H1 (cell line): ENCODE results near the gene FPR2. TPM values are rescaled to one million over a fixed set of nuclear protein-coding genes. Genes with fewer than 3 reads are reported as not detected.

Experiments
- CTCF ChIA-PET: fragments of 300-600 bp; sonication (Branson Sonifier 250); formaldehyde crosslinking; loops from one replicate; lab custom pipeline; 2021; ENCODE audit not compliant: partially characterized antibody; lab: Charles Lee
- POLR2A ChIA-PET: fragments of 300-600 bp; sonication (Branson Sonifier 250); formaldehyde crosslinking; loops from one replicate; lab custom pipeline; 2021; ENCODE audit warnings: inconsistent platforms; ENCODE audit not compliant: partially characterized antibody; lab: Charles Lee
- DNase-seq, 2 experiments: peaks; one replicate each; pipeline versions ENCODE4 v3.0.0 to v3.0.0-alpha.2; 2010 to 2022; ENCODE audit warnings: low spot score in 2 of 2, low read depth in 1 of 2, mixed read lengths in 1 of 2
- FAIRE-seq: peaks from 2 replicates; lab custom pipeline; 2011; peaks lifted over from hg19 to GRCh38; lab: Jason Lieb, UNC
- H2AFZ ChIP-seq: 2 replicates; pipeline ENCODE4 v1.8.1; 2012; ENCODE audit warnings: low read length, inconsistent platforms
- H2AK5ac ChIP-seq: 2 replicates; pipeline ENCODE4 v1.6.1; 2013; ENCODE audit warnings: low read depth, low read length
- H2BK120ac ChIP-seq: replicated peaks from 2 replicates; pipeline ENCODE3; 2013; ENCODE audit warnings: low read depth, low read length, inconsistent platforms
- H2BK12ac ChIP-seq: 2 replicates; pipeline ENCODE4 v1.6.1; 2013; ENCODE audit warnings: low read depth, low read length
- H2BK15ac ChIP-seq: 2 replicates; pipeline ENCODE4 v1.6.1; 2013; ENCODE audit warnings: low read length
- H2BK20ac ChIP-seq: 2 replicates; pipeline ENCODE4 v1.6.1; 2013; ENCODE audit warnings: low read length
- H2BK5ac ChIP-seq: 2 replicates; pipeline ENCODE4 v1.6.1; 2013; ENCODE audit warnings: low read depth, low read length
- H3K14ac ChIP-seq: 2 replicates; pipeline ENCODE4 v1.6.1; 2013; ENCODE audit warnings: inconsistent platforms; ENCODE audit not compliant: insufficient read length
- H3K18ac ChIP-seq: 2 replicates; pipeline ENCODE4 v1.6.1; 2013; ENCODE audit warnings: low read length; ENCODE audit errors: extremely low read depth
- H3K23ac ChIP-seq: 2 replicates; pipeline ENCODE4 v1.6.1; 2013; ENCODE audit warnings: inconsistent platforms; ENCODE audit not compliant: insufficient read length
- H3K23me2 ChIP-seq: 2 replicates; pipeline ENCODE4 v1.6.1; 2013; ENCODE audit warnings: low read depth, low read length
- H3K27ac ChIP-seq: 2 replicates; pipeline ENCODE4 v1.6.1; 2011; ENCODE audit warnings: low read depth, low read length, inconsistent platforms
- H3K27me3 ChIP-seq, 4 experiments: replicated peaks in 1 of 4; 1 replicate in 1 of 4; 2 replicates in 3 of 4; pipeline versions ENCODE4 v1.6.1 to v1.8.1; 2011 to 2013; ENCODE audit warnings: low read length in 3 of 4, mild to moderate bottlenecking in 3 of 4, inconsistent platforms in 2 of 4, mixed read lengths in 2 of 4, moderate library complexity in 1 of 4; ENCODE audit not compliant: control insufficient read depth in 3 of 4, insufficient read depth in 3 of 4; ENCODE audit errors: extremely low read depth in 1 of 4
- H3K36me3 ChIP-seq, 4 experiments: 2 replicates each; pipeline versions ENCODE4 v1.6.1 to v1.8.1; 2011 to 2013; ENCODE audit warnings: mild to moderate bottlenecking in 4 of 4, low read length in 3 of 4, moderate library complexity in 2 of 4, control low read depth in 1 of 4, inconsistent platforms in 1 of 4; ENCODE audit not compliant: insufficient read depth in 4 of 4, control insufficient read depth in 2 of 4
- H3K4ac ChIP-seq: replicated peaks from 2 replicates; pipeline ENCODE3; 2013; ENCODE audit warnings: low read length, low read depth, mixed read lengths, inconsistent platforms; ENCODE audit not compliant: insufficient read length
- H3K4me1 ChIP-seq, 4 experiments: replicated peaks in 1 of 4; 1 replicate in 1 of 4; 2 replicates in 3 of 4; pipeline versions ENCODE4 v1.6.1 to v1.8.1; 2011 to 2013; ENCODE audit warnings: low read length in 3 of 4, inconsistent platforms in 2 of 4, mixed read lengths in 1 of 4; ENCODE audit not compliant: insufficient read depth in 4 of 4, control insufficient read depth in 3 of 4
- H3K4me2 ChIP-seq, 2 experiments: 2 replicates each; pipeline versions ENCODE4 v1.6.1 to v1.8.1; 2011 to 2013; ENCODE audit warnings: low read depth in 2 of 2, low read length in 2 of 2, control low read depth in 1 of 2, inconsistent platforms in 1 of 2, mild to moderate bottlenecking in 1 of 2; ENCODE audit not compliant: insufficient read depth in 1 of 2
- H3K4me3 ChIP-seq, 4 experiments: fragments of 200-600, 300-600 bp in 1 of 4; sonication (generic), shearing (Covaris generic), sonication (Bioruptor Twin) in 1 of 4; 2 replicates each; pipeline versions ENCODE4 v1.5.1 to v1.8.1; 2011 to 2016; ENCODE audit warnings: low read length in 4 of 4, low read depth in 3 of 4, control low read depth in 2 of 4, inconsistent platforms in 2 of 4, mild to moderate bottlenecking in 2 of 4, mixed read lengths in 1 of 4, moderate library complexity in 1 of 4; ENCODE audit not compliant: insufficient read depth in 2 of 4; ENCODE audit errors: extremely low read depth in 1 of 4
- H3K56ac ChIP-seq: replicated peaks from 2 replicates; pipeline ENCODE3; 2013; ENCODE audit warnings: low read depth, mild to moderate bottlenecking, mixed read lengths, low read length, inconsistent platforms; ENCODE audit not compliant: insufficient read length
- H3K79me1 ChIP-seq: 2 replicates; pipeline ENCODE4 v1.6.1; 2013; ENCODE audit warnings: low read depth, low read length, control low read depth
- H3K79me2 ChIP-seq, 2 experiments: 2 replicates each; pipeline versions ENCODE4 v1.6.1 to v1.8.1; 2012 to 2013; ENCODE audit warnings: low read length in 2 of 2, mild to moderate bottlenecking in 2 of 2, inconsistent platforms in 1 of 2; ENCODE audit not compliant: insufficient read depth in 2 of 2, control insufficient read depth in 1 of 2
- H3K9ac ChIP-seq, 4 experiments: replicated peaks in 1 of 4; 1 replicate in 1 of 4; 2 replicates in 3 of 4; pipeline versions ENCODE4 v1.6.1 to v1.8.1; 2011 to 2013; ENCODE audit warnings: low read depth in 3 of 4, low read length in 3 of 4, control low read depth in 2 of 4, mild to moderate bottlenecking in 2 of 4, moderate library complexity in 2 of 4, inconsistent platforms in 1 of 4; ENCODE audit errors: extremely low read depth in 1 of 4
- H3K9me3 ChIP-seq, 2 experiments: 2 replicates each; pipeline versions ENCODE4 v1.6.1 to v1.8.1; 2012 to 2013; ENCODE audit warnings: mild to moderate bottlenecking in 2 of 2, moderate library complexity in 2 of 2, control low read depth in 1 of 2, inconsistent platforms in 1 of 2, low read depth in 1 of 2, low read length in 1 of 2, mixed read lengths in 1 of 2; ENCODE audit not compliant: insufficient read depth in 2 of 2
- H4K20me1 ChIP-seq, 2 experiments: replicated peaks in 1 of 2; 2 replicates each; pipeline versions ENCODE3 to v1.8.1; 2011 to 2013; ENCODE audit warnings: inconsistent platforms in 2 of 2, low read length in 2 of 2, mild to moderate bottlenecking in 1 of 2; ENCODE audit not compliant: insufficient read depth in 2 of 2, control insufficient read depth in 1 of 2
- H4K5ac ChIP-seq: 2 replicates; pipeline ENCODE4 v1.6.1; 2013; ENCODE audit warnings: low read length, low read depth, mixed read lengths, inconsistent platforms; ENCODE audit not compliant: insufficient read length
- H4K8ac ChIP-seq: 2 replicates; pipeline ENCODE4 v1.8.0; 2013; ENCODE audit warnings: mild to moderate bottlenecking, moderate library complexity, low read length, inconsistent platforms; ENCODE audit not compliant: insufficient read depth; ENCODE audit errors: extremely low read depth
- H4K91ac ChIP-seq: replicated peaks from 2 replicates; pipeline ENCODE3; 2013; ENCODE audit warnings: low read length, mixed read lengths, inconsistent platforms; ENCODE audit not compliant: insufficient read length
- ATF3 ChIP-seq: IDR thresholded peaks from 2 replicates; pipeline ENCODE4 v1.6.1; 2011; ENCODE audit warnings: low read depth, mild to moderate bottlenecking, low read length; ENCODE audit not compliant: insufficient read depth
- BACH1 ChIP-seq: IDR thresholded peaks from 2 replicates; pipeline ENCODE4 v1.6.1; 2012; ENCODE audit warnings: low read length, improper control_type of control experiment
- BCL11A ChIP-seq, 2 experiments: IDR thresholded peaks; one replicate each; pipeline ENCODE4 v1.6.1; 2011; ENCODE audit warnings: low read depth in 2 of 2, low read length in 2 of 2, mild to moderate bottlenecking in 2 of 2
- BRCA1 ChIP-seq: IDR thresholded peaks from 2 replicates; pipeline ENCODE4 v1.6.1; 2012; ENCODE audit warnings: low read depth, low read length, improper control_type of control experiment
- CREB1 ChIP-seq: IDR thresholded peaks from 2 replicates; pipeline ENCODE4 v1.6.1; 2012; ENCODE audit warnings: inconsistent platforms
- GTF2F1 ChIP-seq: IDR thresholded peaks from 2 replicates; pipeline ENCODE4 v1.6.1; 2012; ENCODE audit warnings: low read depth, low read length, improper control_type of control experiment, borderline replicate concordance
- PHF8 ChIP-seq: fragments of 200-600 bp; sonication (generic); conservative IDR thresholded peaks from 2 replicates; pipeline ENCODE4 v1.7.1; 2012; ENCODE audit warnings: low read depth, mild to moderate bottlenecking, inconsistent platforms, low read length, moderate library complexity
- RXRA ChIP-seq: IDR thresholded peaks from 2 replicates; pipeline ENCODE4 v1.6.1; 2011; ENCODE audit warnings: low read depth, mild to moderate bottlenecking, low read length, moderate library complexity; ENCODE audit not compliant: insufficient read depth
- SAP30 ChIP-seq: fragments of 300-600 bp; sonication (generic); IDR thresholded peaks from 2 replicates; pipeline ENCODE4 v1.7.1; 2012; ENCODE audit warnings: low read length, moderate library complexity, mild to moderate bottlenecking, inconsistent platforms; ENCODE audit not compliant: insufficient read depth, insufficient replicate concordance
- SP2 ChIP-seq: IDR thresholded peaks from 2 replicates; pipeline ENCODE4 v1.6.1; 2012; ENCODE audit warnings: mild to moderate bottlenecking, low read length, inconsistent platforms
- SP4 ChIP-seq: IDR thresholded peaks from 2 replicates; pipeline ENCODE4 v1.6.1; 2012; ENCODE audit warnings: low read length, inconsistent platforms
- TAF1 ChIP-seq: IDR thresholded peaks from 2 replicates; pipeline ENCODE4 v1.6.1; 2011; ENCODE audit warnings: mild to moderate bottlenecking, low read depth, low read length
- TCF12 ChIP-seq: IDR thresholded peaks from 2 replicates; pipeline ENCODE4 v1.6.1; 2011; ENCODE audit warnings: low read depth, mild to moderate bottlenecking, low read length
- WGBS, 2 experiments: shearing (Covaris generic) in 1 of 2; methylation state at CpG; one replicate each; pipeline versions ENCODE4 v1.1.6 to v1.1.7; 2013 to 2015; ENCODE audit warnings: low lambda C conversion rate in 2 of 2, mixed read lengths in 2 of 2, inconsistent platforms in 1 of 2, low coverage in 1 of 2, missing lambda C conversion rate in 1 of 2; ENCODE audit not compliant: insufficient replicate concordance in 2 of 2, insufficient coverage in 1 of 2, insufficient read length in 1 of 2; ENCODE audit errors: extremely low coverage in 1 of 2, missing lambda C conversion rate in 1 of 2; 5-methylcytosine and 5-hydroxymethylcytosine counted together
- polyA plus RNA-seq, 7 experiments: library from polyadenylated mRNA; depleted of rRNA in 3 of 7; stranded (reverse) in 5 of 7; unstranded in 2 of 7; fragments of >200 nt in 5 of 7; fragments of 200-250 nt in 2 of 7; gene quantifications; 1 replicate in 5 of 7; 2 replicates in 1 of 7; 4 replicates in 1 of 7; pipeline versions ENCODE4 v1.2.1 to v1.2.3, GENCODE V29; 2011 to 2013; ENCODE audit warnings: missing spikeins in 2 of 7, mixed read lengths in 2 of 7
- total RNA-seq: library from RNA; stranded (reverse); fragmentation: NEBNext Ultra II Directional; extraction: Animal tissue kit (Norgen Biotek cat#: 25700); gene quantifications from 2 replicates; pipeline ENCODE4 v1.2.1, GENCODE V29; 2021

The FPR2 gene
- total and polyA plus RNA-seq, 2 of the 8 experiments (the other 6 are each of a cell fraction or from before 2014, with no cell fraction given), result 0.17 TPM; not detected in 1

GRCh38 chr19:51798062-51798461 is 37.1 kb downstream of the FPR2 start:
- Histone ChIP-seq H3K4me1 (no peaks in the 10 kb centered on the region), H3K4ac (no peak overlapping the region), H3K18ac (no peak overlapping the region), H4K8ac (no peak overlapping the region), H2BK12ac (no peak overlapping the region), H3K14ac (no peak overlapping the region), H3K79me1 (no peaks in the 10 kb centered on the region), H3K79me2 (no peaks in the 10 kb centered on the region), H2BK5ac (no peak overlapping the region), H3K23ac (no peak overlapping the region), H2BK15ac (no peak overlapping the region), H3K9me3 (peaks cover 11 to 17% of the 10 kb centered on the region in 2 experiments; a peak in 3 of 4 replicates), H3K27ac (no peak overlapping the region), H2AK5ac (no peak overlapping the region), H2BK120ac (no peak overlapping the region), H3K36me3 (no peaks in the 10 kb centered on the region), H3K23me2 (no peaks in the 10 kb centered on the region; the same call in 1 of the 2 replicates), H3K56ac (no peak overlapping the region), H3K9ac (no peak overlapping the region), H4K91ac (no peak overlapping the region), H4K20me1 (no peaks in the 10 kb centered on the region), H3K4me3 (no peak overlapping the region), H2BK20ac (no peak overlapping the region), H2AFZ (no peak overlapping the region), H3K4me2 (no peak overlapping the region), H4K5ac (no peak overlapping the region), H3K27me3 (no peaks in the 10 kb centered on the region)
- CTCF ChIA-PET, result interaction anchor here (0.6 to 1.5 kb wide), 2 partner anchors 20 to 22 kb away, joined by 4 to 5 read pairs; no protein-coding TSS in a partner anchor
- no peak for TF ChIP-seq BACH1
- no peak for TF ChIP-seq SAP30
- no peak for TF ChIP-seq RXRA
- no peak for TF ChIP-seq SP4
- TF ChIP-seq PHF8, result no peak
- no peak for TF ChIP-seq ATF3
- TF ChIP-seq TAF1, result no peak
- TF ChIP-seq TCF12, result no peak
- no peak for TF ChIP-seq GTF2F1
- no peak for TF ChIP-seq BRCA1
- no peak for TF ChIP-seq CREB1
- no peak for TF ChIP-seq SP2
- no peak for TF ChIP-seq BCL11A (IDR thresholded peaks at IDR 0.05; ENCODE audit: low read depth in 2 of 2, low read length in 2 of 2)
- WGBS, 2 experiments, result 84% methylated on average over 3 of the region's 3 CpGs; no CpG with 5 or more reads in 1 of the 2 experiments
- FAIRE-seq (no peak), DNase-seq (no peak)
- POLR2A ChIA-PET, result no interaction called here
